Endothelial cell of umbilical vein (primary cell): ENCODE measurements around the gene ZNF880. TPM values are rescaled to one million over a fixed set of nuclear protein-coding genes. Genes with fewer than 3 reads are reported as not detected.

Experiments
- BruUV-seq: library from RNA; stranded (reverse); fragments of 400-500 nt; replicated peaks from 2 replicates; lab custom pipeline; 2021; lab: Mats Ljungman, UMichigan
- CTCF ChIA-PET: fragments of 300-600, 350-600 bp; sonication (Branson Sonifier 250); formaldehyde crosslinking; loops from one replicate; lab custom pipeline; 2021; ENCODE audit warnings: antibody characterized with exemption, inconsistent platforms; lab: Charles Lee
- POLR2A ChIA-PET: fragments of 300-600, 350-600 bp; sonication (Branson Sonifier 250); formaldehyde crosslinking; loops from one replicate; lab custom pipeline; 2021; ENCODE audit warnings: antibody characterized with exemption, inconsistent platforms; lab: Charles Lee
- DNase-seq: peaks from one replicate; pipeline ENCODE4 v3.0.0-alpha.2; 2011; ENCODE audit warnings: low read depth, low spot score
- FAIRE-seq: peaks from 2 replicates; lab custom pipeline; 2011; peaks lifted over from hg19 to GRCh38; lab: Jason Lieb, UNC
- H2AFZ ChIP-seq: 2 replicates; pipeline ENCODE4 v1.6.0; 2012; ENCODE audit warnings: low read depth, low read length, control low read depth, inconsistent platforms
- H3K27ac ChIP-seq: 2 replicates; pipeline ENCODE4 v1.5.1; 2011; ENCODE audit warnings: low read depth, mild to moderate bottlenecking, control low read depth, low read length, moderate library complexity; ENCODE audit not compliant: insufficient read depth
- H3K27me3 ChIP-seq, 2 experiments: 2 replicates each; pipeline versions ENCODE4 v1.6.0 to v1.6.1; 2011; ENCODE audit warnings: low read length in 2 of 2, mixed read lengths in 1 of 2; ENCODE audit not compliant: control insufficient read depth in 2 of 2, insufficient read depth in 2 of 2
- H3K36me3 ChIP-seq, 2 experiments: 2 replicates in 1 of 2; 3 replicates in 1 of 2; pipeline ENCODE4 v1.5.1; 2011; ENCODE audit warnings: low read length in 2 of 2, mild to moderate bottlenecking in 1 of 2, moderate library complexity in 1 of 2; ENCODE audit not compliant: control insufficient read depth in 2 of 2, insufficient read depth in 2 of 2; ENCODE audit errors: extremely low read depth in 1 of 2
- H3K4me1 ChIP-seq: 3 replicates; pipeline ENCODE4 v1.5.1; 2011; ENCODE audit warnings: mild to moderate bottlenecking, low read length; ENCODE audit not compliant: control insufficient read depth, insufficient read depth; ENCODE audit errors: extremely low read depth
- H3K4me2 ChIP-seq: 2 replicates; pipeline ENCODE4 v1.6.1; 2011; ENCODE audit warnings: low read length, control low read depth, mixed read lengths; ENCODE audit not compliant: insufficient read depth
- H3K4me3 ChIP-seq, 3 experiments: fragments of 200-600 bp in 1 of 3; sonication (generic), shearing (Covaris generic) in 1 of 3; replicated peaks in 1 of 3; 2 replicates each; pipeline ENCODE4 v1.5.1; 2011 to 2016; ENCODE audit warnings: control low read depth in 3 of 3, low read length in 3 of 3, mild to moderate bottlenecking in 2 of 3, inconsistent platforms in 1 of 3, low read depth in 1 of 3, moderate library complexity in 1 of 3; ENCODE audit not compliant: insufficient read depth in 1 of 3
- H3K79me2 ChIP-seq: 2 replicates; pipeline ENCODE4 v1.6.0; 2012; ENCODE audit warnings: low read length, inconsistent platforms; ENCODE audit not compliant: control insufficient read depth, insufficient read depth
- H3K9ac ChIP-seq: replicated peaks from 2 replicates; pipeline ENCODE3; 2011; ENCODE audit warnings: low read length, control low read depth; ENCODE audit not compliant: insufficient read depth; ENCODE audit errors: extremely low read depth
- H3K9me1 ChIP-seq: replicated peaks from 3 replicates; pipeline ENCODE4 v1.6.0; 2011; ENCODE audit warnings: mild to moderate bottlenecking, low read length; ENCODE audit not compliant: control insufficient read depth, insufficient read depth; ENCODE audit errors: extremely low read depth
- H3K9me3 ChIP-seq: replicated peaks from 2 replicates; pipeline ENCODE4 v1.5.1; 2012; ENCODE audit warnings: low read length, inconsistent platforms; ENCODE audit not compliant: control insufficient read depth, insufficient read depth
- H4K20me1 ChIP-seq: replicated peaks from 2 replicates; pipeline ENCODE3; 2011; ENCODE audit warnings: mild to moderate bottlenecking, low read length; ENCODE audit not compliant: control insufficient read depth, insufficient read depth; ENCODE audit errors: extremely low read depth
- CTCF ChIP-seq, 2 donors: IDR thresholded peaks; 1 replicate in 1 of 2; 2 replicates in 1 of 2; pipeline ENCODE4 v1.5.1; 2011; ENCODE audit warnings: low read length in 2 of 2, mild to moderate bottlenecking in 2 of 2, moderate library complexity in 2 of 2, control low read depth in 1 of 2, inconsistent platforms in 1 of 2, low read depth in 1 of 2; ENCODE audit not compliant: insufficient read depth in 1 of 2; ENCODE audit errors: extremely low read depth in 1 of 2
- EZH2 ChIP-seq: IDR thresholded peaks from 2 replicates; pipeline ENCODE4 v1.6.1; 2012; ENCODE audit warnings: borderline replicate concordance, low read depth, mild to moderate bottlenecking, moderate library complexity, low read length, inconsistent platforms; ENCODE audit not compliant: severe bottlenecking
- FOS ChIP-seq: IDR thresholded peaks from 2 replicates; pipeline ENCODE4 v1.6.1; 2011; ENCODE audit warnings: mild to moderate bottlenecking, low read length, moderate library complexity, borderline replicate concordance; ENCODE audit not compliant: insufficient read depth
- GATA2 ChIP-seq: IDR thresholded peaks from 2 replicates; pipeline ENCODE4 v1.7.0; 2011; ENCODE audit warnings: low read depth, mild to moderate bottlenecking, moderate library complexity, mixed read lengths, low read length; ENCODE audit not compliant: insufficient read length, insufficient read depth
- JUN ChIP-seq: IDR thresholded peaks from 2 replicates; pipeline ENCODE4 v1.6.1; 2011; ENCODE audit warnings: borderline replicate concordance, low read depth; ENCODE audit not compliant: insufficient read length, insufficient read depth
- MAX ChIP-seq: IDR thresholded peaks from 2 replicates; pipeline ENCODE4 v1.6.1; 2011; ENCODE audit not compliant: insufficient read depth, insufficient read length
- MYC ChIP-seq: IDR thresholded peaks from one replicate; pipeline ENCODE4 v1.6.1; 2011; ENCODE audit warnings: mild to moderate bottlenecking, low read depth, low read length
- POLR2A ChIP-seq: IDR thresholded peaks from 2 replicates; pipeline ENCODE4 v1.6.1; 2012; ENCODE audit warnings: low read depth, mild to moderate bottlenecking, control low read depth, low read length
- POLR2AphosphoS5 ChIP-seq: IDR thresholded peaks from 2 replicates; pipeline ENCODE4 v1.6.1; 2012; ENCODE audit warnings: low read depth, mild to moderate bottlenecking, control low read depth, low read length, moderate library complexity; ENCODE audit not compliant: insufficient read depth
- dilution Hi-C: fragments of 300-500 bp; cut with MboI; formaldehyde crosslinking; loops from one replicate; pipeline ENCODE4 v1.15.0; 2019; ENCODE audit warnings: low sequenced_read_pairs; ENCODE audit not compliant: extremely low pct_ligation_motif_present
- intact Hi-C: fragments of 100-400 bp; cut with micrococcal nuclease; formaldehyde crosslinking; loops from one replicate; pipeline ENCODE4 v1.10.0; 2022
- polyA plus RNA-seq, 4 experiments: library from polyadenylated mRNA; depleted of rRNA in 3 of 4; stranded (reverse) in 3 of 4; unstranded in 1 of 4; fragments of >200 nt; gene quantifications; 2 replicates each; pipeline versions ENCODE4 v1.2.1 to v1.2.3, GENCODE V29; 2011 to 2012; ENCODE audit warnings: missing spikeins in 1 of 4
- total RNA-seq: library from RNA; stranded (reverse); gene quantifications from 2 replicates; pipeline ENCODE4 v1.2.3, GENCODE V29; 2021

The ZNF880 gene
- total and polyA plus RNA-seq, 2 donors (not counting 3 experiments of a cell fraction or from before 2014, with no cell fraction given): 10.7 to 11.0 TPM

GRCh38 chr19:52366414-52366824 is 3.3 kb upstream of the ZNF880 start:
- TF ChIP-seq POLR2AphosphoS5: no peak
- no peak for TF ChIP-seq MAX
- TF ChIP-seq GATA2: no peak
- no peak for TF ChIP-seq FOS
- TF ChIP-seq JUN: no peak
- TF ChIP-seq POLR2A: no peak
- TF ChIP-seq EZH2: no peak
- TF ChIP-seq MYC: no peak
- TF ChIP-seq CTCF (IDR thresholded peaks at IDR 0.05; ENCODE audit: extremely low read depth in 1 of 2, insufficient read depth in 1 of 2, low read depth in 1 of 2, low read length in 2 of 2): no peak
- CTCF ChIA-PET: no interaction called here
- Histone ChIP-seq H4K20me1 (no peaks in the 10 kb centered on the region), H3K4me1 (peaks cover 8% of the 10 kb centered on the region), H2AFZ (no peak overlapping the region), H3K9me3 (no peaks in the 10 kb centered on the region), H3K79me2 (no peaks in the 10 kb centered on the region), H3K9ac (no peak overlapping the region), H3K27ac (no peak overlapping the region), H3K36me3 (no peaks in the 10 kb centered on the region), H3K27me3 (no peaks in the 10 kb centered on the region), H3K9me1 (no peaks in the 10 kb centered on the region), H3K4me2 (no peak overlapping the region), H3K4me3 (no peak overlapping the region)
- intact Hi-C loops (no loop called here), dilution Hi-C loops (no loop called here)
- DNase-seq: no peak
- no TSS peak for BruUV-seq
- FAIRE-seq: no peak
- POLR2A ChIA-PET: no interaction called here
